HEK293T (cell line): ENCODE measurements around the gene AIFM1.

Experiments used
- CTCF ChIA-PET: fragments of 350-600 bp; formaldehyde crosslinking; extraction: SDS; loops from one replicate; lab custom pipeline; 2021; ENCODE audit warnings: antibody characterized with exemption, inconsistent platforms; lab: Yijun Ruan, JAX
- POLR2A ChIA-PET: fragments of 350-600 bp; formaldehyde crosslinking; extraction: SDS; loops from one replicate; lab custom pipeline; 2020; ENCODE audit warnings: antibody characterized with exemption, inconsistent platforms; lab: Yijun Ruan, JAX
- DNase-seq: peaks from one replicate; pipeline ENCODE4 v3.0.0; 2012; ENCODE audit warnings: mixed read lengths; ENCODE audit errors: extremely low spot score
- ARNT ChIP-seq: fragments of 450-650 bp; IDR thresholded peaks from 2 replicates; pipeline ENCODE4 v1.6.1; 2017; ENCODE audit warnings: mild to moderate bottlenecking
- BHLHE40 ChIP-seq: fragments of 450-650 bp; IDR thresholded peaks from 2 replicates; pipeline ENCODE4 v1.6.1; 2016; ENCODE audit warnings: mild to moderate bottlenecking, moderate library complexity, borderline replicate concordance
- CTBP1 ChIP-seq: fragments of 450-650 bp; IDR thresholded peaks from 2 replicates; pipeline ENCODE4 v1.6.1; 2016; ENCODE audit warnings: borderline replicate concordance
- ELF4 ChIP-seq: fragments of 450-650 bp; IDR thresholded peaks from 2 replicates; pipeline ENCODE4 v1.6.1; 2017; ENCODE audit warnings: antibody characterized with exemption
- FOXA1 ChIP-seq: fragments of 450-650 bp; IDR thresholded peaks from 2 replicates; pipeline ENCODE4 v1.6.1; 2016; ENCODE audit warnings: mild to moderate bottlenecking
- FOXK2 ChIP-seq: fragments of 450-650 bp; IDR thresholded peaks from 2 replicates; pipeline ENCODE4 v1.6.1; 2016; ENCODE audit warnings: mild to moderate bottlenecking
- FOXM1 ChIP-seq: fragments of 450-650 bp; IDR thresholded peaks from 2 replicates; pipeline ENCODE4 v1.6.1; 2017; ENCODE audit warnings: mild to moderate bottlenecking, borderline replicate concordance
- HDGF ChIP-seq: fragments of 450-650 bp; IDR thresholded peaks from 2 replicates; pipeline ENCODE4 v1.6.1; 2017; ENCODE audit warnings: antibody characterized with exemption, borderline replicate concordance
- L3MBTL2 ChIP-seq: fragments of 450-650 bp; conservative IDR thresholded peaks from 2 replicates; pipeline ENCODE4 v1.6.1; 2016; ENCODE audit warnings: mild to moderate bottlenecking
- LEF1 ChIP-seq: fragments of 450-650 bp; IDR thresholded peaks from 2 replicates; pipeline ENCODE4 v1.6.1; 2017; ENCODE audit warnings: mild to moderate bottlenecking, borderline replicate concordance
- NFRKB ChIP-seq: fragments of 450-650 bp; IDR thresholded peaks from 2 replicates; pipeline ENCODE4 v1.6.1; 2016; ENCODE audit warnings: mild to moderate bottlenecking, moderate library complexity
- SP1 ChIP-seq: fragments of 450-650 bp; IDR thresholded peaks from 2 replicates; pipeline ENCODE4 v1.6.1; 2017
- SUZ12 ChIP-seq: fragments of 450-650 bp; IDR thresholded peaks from 2 replicates; pipeline ENCODE4 v1.6.1; 2016; ENCODE audit warnings: mild to moderate bottlenecking
- TARDBP ChIP-seq: fragments of 450-650 bp; IDR thresholded peaks from 2 replicates; pipeline ENCODE4 v1.6.1; 2016
- ZNF384 ChIP-seq: fragments of 450-650 bp; IDR thresholded peaks from 2 replicates; pipeline ENCODE4 v1.6.1; 2016
- TF ChIP-seq, protein P1 (sequence below): fragments of 450-650 bp; IDR thresholded peaks from 2 replicates; pipeline ENCODE4 v1.6.1; 2016

Gene AIFM1

DNA sequence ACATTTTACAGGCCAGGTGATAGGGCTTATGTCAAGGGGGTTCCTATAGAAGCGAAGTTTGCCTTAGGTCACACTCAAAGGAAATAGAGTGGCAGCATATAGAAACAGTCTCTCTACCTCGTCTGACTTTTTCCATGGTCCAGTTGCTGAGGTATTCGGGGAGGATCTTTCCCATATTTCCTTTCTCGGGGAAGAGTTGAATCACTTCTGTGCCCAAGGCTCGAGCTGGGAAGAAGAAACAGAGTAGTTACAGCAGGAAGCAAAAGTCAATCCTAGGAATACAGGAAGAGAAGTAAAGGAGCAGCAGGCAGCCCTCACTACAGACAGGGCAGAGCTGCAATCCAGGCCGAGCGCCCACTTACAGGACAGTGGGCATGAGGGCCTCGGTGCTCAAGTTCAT is 28.7 kb downstream of the AIFM1 start:
- POLR2A ChIA-PET, result no interaction called here
- no peak for DNase-seq
- CTCF ChIA-PET, result no interaction called here
- TF ChIP-seq HDGF (no peak), FOXA1 (no peak), L3MBTL2 (no peak), TARDBP (no peak), NFRKB (no peak), LEF1 (no peak), SP1 (no peak), SUZ12 (no peak), FOXM1 (no peak), ELF4 (no peak)

DNA sequence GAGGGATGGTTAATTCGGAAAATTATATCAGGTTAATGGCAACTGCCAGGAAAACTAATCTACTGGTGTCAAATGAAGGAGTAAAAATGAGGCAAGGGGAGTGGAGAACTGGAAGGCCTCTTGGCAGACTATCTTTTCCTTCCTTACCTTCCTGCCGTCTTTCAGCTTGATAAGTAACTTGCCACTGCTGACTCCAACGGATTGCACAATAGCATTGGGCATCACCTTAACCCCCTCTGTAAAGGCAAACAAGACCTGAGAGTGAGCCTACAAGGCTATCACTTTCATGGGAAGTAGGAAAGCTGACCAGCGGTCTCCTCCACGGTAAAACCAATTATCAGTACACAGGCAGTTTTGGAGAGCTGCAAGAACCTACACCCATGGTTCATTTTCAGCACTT is 29.1 kb downstream of the AIFM1 start:
- TF ChIP-seq, protein P1, sequence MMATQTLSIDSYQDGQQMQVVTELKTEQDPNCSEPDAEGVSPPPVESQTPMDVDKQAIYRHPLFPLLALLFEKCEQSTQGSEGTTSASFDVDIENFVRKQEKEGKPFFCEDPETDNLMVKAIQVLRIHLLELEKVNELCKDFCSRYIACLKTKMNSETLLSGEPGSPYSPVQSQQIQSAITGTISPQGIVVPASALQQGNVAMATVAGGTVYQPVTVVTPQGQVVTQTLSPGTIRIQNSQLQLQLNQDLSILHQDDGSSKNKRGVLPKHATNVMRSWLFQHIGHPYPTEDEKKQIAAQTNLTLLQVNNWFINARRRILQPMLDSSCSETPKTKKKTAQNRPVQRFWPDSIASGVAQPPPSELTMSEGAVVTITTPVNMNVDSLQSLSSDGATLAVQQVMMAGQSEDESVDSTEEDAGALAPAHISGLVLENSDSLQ, result no peak
- TF ChIP-seq HDGF (no peak), ELF4 (no peak), ZNF384 (no peak), L3MBTL2 (no peak), TARDBP (no peak), BHLHE40 (no peak), LEF1 (no peak), FOXM1 (no peak), FOXK2 (no peak), SP1 (no peak), ARNT (no peak)
- DNase-seq, result no peak
- ChIA-PET POLR2A (no interaction called here), CTCF (no interaction called here)

DNA sequence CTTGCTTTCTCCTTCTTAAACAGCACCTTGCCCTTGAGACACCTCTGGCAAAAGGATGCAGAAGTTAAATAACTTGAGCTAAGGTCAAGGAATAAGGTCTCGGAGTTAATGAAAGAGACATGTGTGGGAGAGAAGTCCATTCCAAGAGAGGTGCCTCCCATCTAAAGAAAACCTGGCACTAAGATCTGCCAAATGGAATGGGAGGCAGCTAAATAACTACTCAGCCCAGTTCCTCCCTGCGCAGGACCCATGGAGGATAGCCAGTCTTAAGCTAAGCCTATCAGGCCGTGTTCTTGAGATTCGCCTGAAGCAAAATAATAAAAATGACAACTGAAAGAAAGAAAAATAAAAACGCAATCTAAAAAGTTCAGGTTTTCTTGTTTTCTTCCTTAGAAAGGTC is 34.7 kb downstream of the AIFM1 start:
- CTCF ChIA-PET, result interaction anchor here (1.7 kb wide), 1 partner anchor 10 kb away, joined by 4 read pairs; no protein-coding TSS in a partner anchor
- no peak for DNase-seq
- POLR2A ChIA-PET, result no interaction called here
- no peak for TF ChIP-seq L3MBTL2

DNA sequence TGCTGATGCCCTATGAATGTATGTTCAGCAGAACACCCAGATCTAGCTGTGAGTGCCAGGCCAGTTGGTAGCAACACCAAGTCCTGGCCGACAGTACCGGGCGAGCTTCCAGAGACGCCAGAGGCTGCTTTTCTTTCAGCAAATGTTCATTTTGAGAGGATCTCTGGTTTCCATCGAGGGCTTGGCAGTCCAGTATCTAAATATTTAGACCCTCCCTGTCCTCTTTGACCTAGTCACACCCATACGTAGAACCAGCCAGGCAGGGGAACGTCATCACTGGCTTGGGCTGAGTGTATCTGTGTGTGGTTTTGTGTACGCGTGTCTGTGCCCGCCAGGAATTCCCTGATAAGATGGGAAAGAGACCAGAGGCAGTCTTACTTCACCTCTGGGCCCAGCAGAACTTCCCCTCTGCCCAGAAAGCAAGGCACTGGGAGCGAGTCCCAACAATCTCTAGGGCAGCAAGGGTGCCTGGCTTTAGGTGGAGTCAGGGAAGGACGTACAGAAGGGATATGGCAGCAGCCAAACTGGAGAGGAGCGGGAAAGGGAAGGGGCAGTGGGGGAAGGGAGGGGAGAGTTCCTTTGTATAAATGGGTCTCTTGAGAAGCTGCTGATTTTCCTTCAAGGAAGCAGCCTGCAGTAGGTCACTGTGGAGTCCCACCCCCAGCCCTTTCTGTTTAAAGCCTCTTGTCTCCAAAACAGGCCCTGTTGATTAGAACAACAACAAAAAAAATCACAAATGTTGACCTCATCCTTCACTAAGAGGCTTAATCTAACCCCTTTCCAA is 40.4 kb downstream of the AIFM1 start:
- ChIA-PET CTCF (no interaction called here), POLR2A (no interaction called here)
- DNase-seq, result no peak
- TF ChIP-seq HDGF (no peak), SP1 (no peak), ELF4 (no peak), FOXM1 (no peak), ARNT (no peak), CTBP1 (no peak), BHLHE40 (no peak), L3MBTL2 (no peak), TARDBP (no peak), SUZ12 (no peak), LEF1 (no peak), ZNF384 (no peak), FOXA1 (no peak), NFRKB (no peak)
- TF ChIP-seq, protein P1, result no peak

DNA sequence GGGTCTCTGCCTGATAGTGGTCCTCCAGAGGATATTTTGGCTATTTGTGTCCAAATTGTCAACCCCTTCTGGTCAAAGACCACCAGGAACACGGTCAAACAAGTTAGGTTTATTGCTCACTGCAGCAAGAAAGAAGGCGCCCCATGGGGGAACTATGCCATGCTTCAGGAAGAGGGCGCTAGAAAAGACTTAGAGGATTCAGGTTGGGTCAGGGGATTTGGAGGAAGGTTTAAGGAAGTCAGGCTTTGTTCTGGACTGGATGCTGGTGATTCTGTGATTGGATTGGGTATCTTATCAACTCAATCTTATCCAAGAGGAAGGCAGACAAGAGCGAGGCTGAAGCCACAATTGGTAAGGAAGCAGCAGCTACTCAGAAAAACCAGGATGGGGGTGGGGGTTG is 41.1 kb downstream of the AIFM1 start:
- ChIA-PET POLR2A (no interaction called here), CTCF (no interaction called here)
- TF ChIP-seq HDGF, result no peak
- TF ChIP-seq CTBP1, result no peak
- no peak for TF ChIP-seq BHLHE40
- no peak for DNase-seq

DNA sequence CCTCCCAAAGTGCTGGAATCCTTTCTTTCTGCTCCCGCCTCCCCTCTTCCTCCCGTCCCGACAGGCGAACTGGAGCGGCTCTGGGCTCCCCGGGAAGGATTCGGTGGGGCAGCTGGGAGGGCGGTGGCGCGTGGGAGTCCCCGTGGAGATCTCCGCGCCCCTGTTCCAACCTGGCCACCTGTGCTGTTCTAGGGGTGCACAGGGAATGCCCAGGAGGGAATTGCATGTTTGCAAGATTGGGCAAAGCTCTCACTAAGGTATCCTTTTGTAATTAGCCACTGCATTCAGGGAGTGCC is 44.2 kb downstream of the AIFM1 start:
- no peak for DNase-seq
- CTCF ChIA-PET, result interaction anchor here (1.0 to 1.5 kb wide), 2 partner anchors 10 to 41 kb away, joined by 4 to 5 read pairs; no protein-coding TSS in a partner anchor
- TF ChIP-seq FOXK2, result no peak
- TF ChIP-seq FOXM1, result no peak
- no peak for TF ChIP-seq NFRKB
- TF ChIP-seq ARNT, result no peak
- TF ChIP-seq HDGF, result no peak
- no peak for TF ChIP-seq LEF1
- no peak for TF ChIP-seq SP1
- TF ChIP-seq, protein P1, result no peak
- no peak for TF ChIP-seq TARDBP
- TF ChIP-seq SUZ12, result no peak
- POLR2A ChIA-PET, result no interaction called here

DNA sequence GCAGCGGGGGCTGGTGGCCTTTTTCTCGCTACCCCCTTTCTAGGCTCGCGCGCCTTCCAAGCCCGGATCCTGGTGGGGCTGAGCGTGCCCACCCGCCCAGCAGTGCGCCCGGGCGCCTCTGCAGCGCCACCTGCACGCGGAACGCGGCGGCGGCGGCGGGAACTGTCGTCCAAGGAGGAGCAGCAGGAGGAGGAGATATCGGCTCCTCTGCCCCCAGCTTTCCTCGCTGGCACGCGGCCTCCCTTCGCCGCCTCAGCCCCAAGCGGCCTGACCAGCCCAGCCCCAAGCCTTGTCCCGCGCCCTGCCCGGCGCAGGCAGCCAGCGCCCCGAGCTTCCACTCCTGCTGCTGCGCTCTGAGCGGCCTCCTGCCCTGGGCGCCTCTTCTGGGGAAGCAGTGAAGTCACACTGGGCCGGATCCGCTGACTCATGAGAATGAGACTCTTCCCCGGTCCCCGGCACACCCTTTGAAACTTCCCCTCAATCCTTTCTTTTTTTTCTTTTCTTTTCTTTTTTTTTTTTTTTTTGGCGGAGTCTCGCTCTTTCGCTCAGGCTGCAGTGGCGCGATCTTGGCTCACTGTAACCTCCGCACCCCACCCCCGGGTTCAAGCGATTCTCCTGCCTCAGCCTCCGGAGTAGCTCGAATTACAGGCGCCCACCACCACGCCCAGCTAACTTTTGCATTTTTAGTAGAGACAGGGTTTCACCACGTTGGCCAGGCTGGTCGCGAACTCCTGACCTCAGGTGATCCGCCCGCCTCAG is 44.7 kb downstream of the AIFM1 start:
- peak; percentile 89 for TF ChIP-seq L3MBTL2
- TF ChIP-seq LEF1, result no peak
- TF ChIP-seq HDGF, result peak; percentile 78; the same call in 1 of the 2 replicates
- TF ChIP-seq SP1, result no peak
- peak; percentile 87 for DNase-seq
- ChIA-PET CTCF (interaction anchor here (0.5 to 1.5 kb wide), 3 partner anchors 11 to 143 kb away, joined by 3 to 5 read pairs (median 4); no protein-coding TSS in a partner anchor), POLR2A (interaction anchor here (0.9 kb wide), 1 partner anchor 40 kb away, joined by 3 read pairs; no protein-coding TSS in a partner anchor)
